MM.1S (cell line): Measurements from ENCODE around the gene USP30.

Experiments
- CTCF ChIP-seq: fragments of 300-600 bp; sonication (generic); IDR thresholded peaks from 2 replicates; pipeline ENCODE4 v1.5.1; 2016; ENCODE audit warnings: antibody characterized with exemption, low read length, mixed read lengths
- EZH2 ChIP-seq: fragments of 300-600 bp; sonication (generic); optimal IDR thresholded peaks from 2 replicates; pipeline ENCODE3; 2017; ENCODE audit warnings: low read depth, mild to moderate bottlenecking, antibody characterized with exemption, low read length, mixed read lengths

- TF ChIP-seq CTCF (no peak), EZH2 (no peak)
These were observed 74.4 kb downstream of the USP30 start for GRCh38 chr12:109126784-109127183.
